ENCODE data around the gene CACNA1D. TPM values are rescaled to one million over a fixed set of nuclear protein-coding genes. Genes with fewer than 3 reads are reported as not detected.

Gene CACNA1D
- total and polyA plus RNA-seq, 2 donors, result 0.57 to 0.66 TPM

DNA sequence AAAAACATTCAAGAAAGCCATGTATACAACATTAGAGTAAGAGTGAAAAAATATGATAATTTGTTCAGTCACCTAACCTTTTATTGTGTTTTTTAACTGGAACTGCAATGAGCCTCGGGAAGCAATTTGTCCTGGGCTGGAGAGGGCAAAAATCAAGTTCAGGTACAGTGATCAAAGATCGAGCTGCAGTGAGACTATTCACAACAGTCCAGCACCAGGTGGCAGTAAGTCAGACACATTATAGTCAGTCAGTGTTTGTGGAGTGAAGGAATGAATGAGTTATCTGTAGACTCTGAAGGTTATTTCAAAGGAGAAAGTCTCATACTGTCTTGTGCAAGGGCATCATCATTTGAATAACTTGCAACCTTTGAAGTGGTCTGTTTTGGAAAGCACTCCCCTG is 235.2 kb downstream of the CACNA1D start:
- Histone ChIP-seq H3K9me3 (ENCODE audit: control insufficient read depth in 2 of 2, insufficient read depth in 1 of 2, low read length in 1 of 2) (no peaks in the 10 kb centered on the region), H3K27ac (ENCODE audit: low read depth in 1 of 2, low read length in 1 of 2) (no peak overlapping the region), H3K4me1 (ENCODE audit: control insufficient read depth in 2 of 2, insufficient read depth in 2 of 2, low read length in 2 of 2) (no peaks in the 10 kb centered on the region), H3K27me3 (ENCODE audit: control insufficient read depth in 2 of 2, insufficient read depth in 1 of 2, low read length in 1 of 2) (no peaks in the 10 kb centered on the region), H3K4me3 (ENCODE audit: low read length in 2 of 2) (no peak overlapping the region), H3K36me3 (ENCODE audit: control insufficient read depth in 2 of 2, insufficient read depth in 2 of 2, low read length in 1 of 2) (no peaks in the 10 kb centered on the region)
- DNase-seq (ENCODE audit: low read depth in 6 of 9, low spot score in 9 of 9), result peak in 1 of 9 donors; percentile 41
- WGBS, result 84% methylated on average over 2 of the region's 2 CpGs

DNA sequence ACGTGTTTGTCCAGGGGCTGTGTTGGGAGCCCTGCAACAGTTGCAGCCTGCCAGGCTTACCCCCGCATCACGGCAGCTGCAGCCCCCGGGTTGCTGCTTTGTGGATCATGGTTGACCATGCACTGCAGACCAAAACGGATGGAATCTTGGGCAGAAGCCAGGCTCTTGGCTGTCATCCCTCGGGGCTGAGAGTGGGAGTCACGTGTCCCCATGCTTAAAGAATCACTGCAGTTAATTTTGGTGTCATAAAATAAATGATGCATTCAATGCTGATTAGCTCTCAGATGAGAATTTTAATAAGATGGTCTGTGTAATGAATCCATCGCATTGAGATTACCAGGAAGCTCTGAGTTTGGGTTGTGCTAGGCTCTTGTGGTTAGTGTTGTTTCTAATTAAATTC is 236.2 kb downstream of the CACNA1D start:
- Histone ChIP-seq H3K4me1 (ENCODE audit: control insufficient read depth in 2 of 2, insufficient read depth in 2 of 2, low read length in 2 of 2) (no peaks in the 10 kb centered on the region), H3K27me3 (ENCODE audit: control insufficient read depth in 2 of 2, insufficient read depth in 1 of 2, low read length in 1 of 2) (no peaks in the 10 kb centered on the region), H3K27ac (ENCODE audit: low read depth in 1 of 2, low read length in 1 of 2) (no peak overlapping the region), H3K36me3 (ENCODE audit: control insufficient read depth in 2 of 2, insufficient read depth in 2 of 2, low read length in 1 of 2) (no peaks in the 10 kb centered on the region), H3K9me3 (ENCODE audit: control insufficient read depth in 2 of 2, insufficient read depth in 1 of 2, low read length in 1 of 2) (no peaks in the 10 kb centered on the region), H3K4me3 (ENCODE audit: low read length in 2 of 2) (no peak overlapping the region)
- 93% methylated on average over 8 of the region's 8 CpGs for WGBS
- DNase-seq (ENCODE audit: low read depth in 6 of 9, low spot score in 9 of 9), result no peak

DNA sequence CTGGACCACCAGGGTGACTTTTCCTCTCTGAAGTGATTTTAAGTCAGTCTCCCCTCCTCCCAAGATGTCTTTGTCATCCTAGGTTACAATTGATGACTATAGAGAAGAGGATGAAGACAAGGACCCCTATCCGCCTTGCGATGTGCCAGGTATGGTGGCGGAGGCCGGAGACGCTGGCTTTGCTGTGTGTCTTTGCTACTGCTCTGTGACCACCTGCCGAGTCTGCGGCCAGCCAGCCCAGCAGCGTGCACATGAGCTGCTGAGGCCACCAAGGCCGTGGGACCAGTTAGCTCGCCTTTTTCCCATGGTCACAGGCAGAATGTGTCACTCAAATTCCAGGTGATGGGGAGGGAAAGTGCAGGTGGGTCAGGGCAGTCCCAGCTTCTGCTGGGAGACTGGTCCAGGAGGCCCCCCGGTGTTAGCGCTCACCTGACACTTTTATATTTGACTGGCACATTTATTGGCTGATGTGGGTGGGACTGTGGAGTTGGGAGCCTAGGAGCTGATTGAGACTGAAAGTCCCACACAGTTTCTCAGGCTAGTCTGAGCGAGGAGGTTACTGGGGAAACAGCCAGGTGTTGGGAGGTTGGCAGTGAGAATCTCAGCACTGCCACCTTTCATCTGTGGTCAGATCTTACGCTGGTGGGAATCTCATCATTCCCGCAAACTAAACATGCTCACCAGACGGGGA is 237.7 kb downstream of the CACNA1D start:
- Histone ChIP-seq H3K27me3 (ENCODE audit: control insufficient read depth in 2 of 2, insufficient read depth in 1 of 2, low read length in 1 of 2) (no peaks in the 10 kb centered on the region), H3K36me3 (ENCODE audit: control insufficient read depth in 2 of 2, insufficient read depth in 2 of 2, low read length in 1 of 2) (no peaks in the 10 kb centered on the region), H3K4me3 (ENCODE audit: low read length in 2 of 2) (no peak overlapping the region), H3K4me1 (ENCODE audit: control insufficient read depth in 2 of 2, insufficient read depth in 2 of 2, low read length in 2 of 2) (no peaks in the 10 kb centered on the region), H3K9me3 (ENCODE audit: control insufficient read depth in 2 of 2, insufficient read depth in 1 of 2, low read length in 1 of 2) (no peaks in the 10 kb centered on the region), H3K27ac (ENCODE audit: low read depth in 1 of 2, low read length in 1 of 2) (no peak overlapping the region)
- no peak for DNase-seq (ENCODE audit: low read depth in 6 of 9, low spot score in 9 of 9)
- WGBS, result 96% methylated on average over 16 of the region's 16 CpGs

DNA sequence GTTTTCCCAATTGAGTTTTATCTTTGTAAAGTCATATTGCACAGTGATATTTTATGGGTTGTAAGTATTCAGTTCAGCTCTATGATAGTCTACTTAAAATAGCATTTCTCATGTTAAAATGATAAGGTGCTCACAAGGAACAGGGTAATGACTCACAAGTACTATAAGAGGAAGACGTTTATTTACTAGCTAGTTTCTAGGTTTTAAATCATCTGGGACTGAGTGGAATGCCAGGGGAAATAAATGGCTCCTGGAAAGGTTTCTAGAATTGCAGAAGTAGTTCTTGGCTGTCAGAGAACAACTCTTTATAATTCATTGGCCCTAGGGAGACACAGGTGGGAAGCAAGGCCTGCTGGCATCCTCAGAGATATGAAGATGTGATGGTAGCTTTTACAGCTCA is 239.0 kb downstream of the CACNA1D start:
- 22% methylated on average over 1 of the region's 1 CpG for WGBS

DNA sequence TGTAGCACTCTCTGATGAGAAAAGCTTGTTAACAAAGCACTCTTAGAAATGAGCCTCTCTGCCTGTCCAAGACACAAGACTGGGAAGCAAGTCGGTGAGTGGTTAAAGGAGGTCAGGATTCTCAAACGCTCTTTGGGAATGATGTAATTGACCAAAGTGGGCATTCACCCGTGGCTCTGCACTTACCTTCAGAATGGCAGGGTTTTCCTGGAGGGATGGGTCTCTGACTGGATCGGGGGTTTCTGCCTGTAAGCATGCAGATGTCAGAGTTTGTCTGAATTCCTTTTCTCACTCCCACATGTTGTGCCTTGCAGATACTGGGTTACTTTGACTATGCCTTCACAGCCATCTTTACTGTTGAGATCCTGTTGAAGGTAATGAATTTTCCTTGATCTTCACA is 245.6 kb downstream of the CACNA1D start:
- H3K9me3 ChIP-seq (ENCODE audit: control insufficient read depth in 2 of 2, insufficient read depth in 1 of 2, low read length in 1 of 2), result no peaks in the 10 kb centered on the region
- H3K4me1 ChIP-seq (ENCODE audit: control insufficient read depth in 2 of 2, insufficient read depth in 2 of 2, low read length in 2 of 2), result peaks cover 0 to 15% of the 10 kb centered on the region in 2 donors
- no peaks in the 10 kb centered on the region for H3K27me3 ChIP-seq (ENCODE audit: control insufficient read depth in 2 of 2, insufficient read depth in 1 of 2, low read length in 1 of 2)
- 95% methylated on average over 4 of the region's 4 CpGs for WGBS
- no peak overlapping the region for H3K27ac ChIP-seq (ENCODE audit: low read depth in 1 of 2, low read length in 1 of 2)
- H3K36me3 ChIP-seq (ENCODE audit: control insufficient read depth in 2 of 2, insufficient read depth in 2 of 2, low read length in 1 of 2), result no peaks in the 10 kb centered on the region
- no peak overlapping the region for H3K4me3 ChIP-seq (ENCODE audit: low read length in 2 of 2)
- no peak for DNase-seq (ENCODE audit: low read depth in 6 of 9, low spot score in 9 of 9)

More for the DNA sequence above, 239.0 kb downstream of the CACNA1D start:
- Histone ChIP-seq H3K36me3 (ENCODE audit: control insufficient read depth in 2 of 2, insufficient read depth in 2 of 2, low read length in 1 of 2) (no peaks in the 10 kb centered on the region), H3K4me1 (ENCODE audit: control insufficient read depth in 2 of 2, insufficient read depth in 2 of 2, low read length in 2 of 2) (no peaks in the 10 kb centered on the region), H3K9me3 (ENCODE audit: control insufficient read depth in 2 of 2, insufficient read depth in 1 of 2, low read length in 1 of 2) (no peaks in the 10 kb centered on the region), H3K27ac (ENCODE audit: low read depth in 1 of 2, low read length in 1 of 2) (no peak overlapping the region), H3K27me3 (ENCODE audit: control insufficient read depth in 2 of 2, insufficient read depth in 1 of 2, low read length in 1 of 2) (no peaks in the 10 kb centered on the region), H3K4me3 (ENCODE audit: low read length in 2 of 2) (no peak overlapping the region)
- no peak for DNase-seq (ENCODE audit: low read depth in 6 of 9, low spot score in 9 of 9)

DNA sequence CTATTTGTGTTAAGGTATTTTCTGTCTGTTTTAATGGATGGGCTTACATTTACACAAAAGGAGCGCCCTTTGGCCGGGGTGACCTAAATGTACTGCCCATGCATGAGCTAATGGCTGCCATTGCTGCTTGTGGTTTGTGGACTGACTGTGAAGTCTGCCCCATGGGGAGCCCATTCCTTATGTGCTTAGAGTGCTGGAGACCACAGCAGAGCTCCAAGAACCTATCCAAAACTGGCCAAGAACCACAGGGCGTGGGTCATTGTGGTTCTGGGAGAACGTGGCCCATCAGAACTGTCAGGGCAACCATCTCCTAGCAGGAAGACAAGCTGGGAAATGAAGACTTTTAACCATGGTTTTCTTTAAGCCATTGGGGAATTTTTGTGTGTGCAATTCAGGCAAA is 246.5 kb downstream of the CACNA1D start:
- no peak for DNase-seq (ENCODE audit: low read depth in 6 of 9, low spot score in 9 of 9)
- H3K27ac ChIP-seq (ENCODE audit: low read depth in 1 of 2, low read length in 1 of 2), result no peak overlapping the region
- H3K27me3 ChIP-seq (ENCODE audit: control insufficient read depth in 2 of 2, insufficient read depth in 1 of 2, low read length in 1 of 2), result no peaks in the 10 kb centered on the region
- no peak overlapping the region for H3K4me3 ChIP-seq (ENCODE audit: low read length in 2 of 2)
- no peaks in the 10 kb centered on the region for H3K9me3 ChIP-seq (ENCODE audit: control insufficient read depth in 2 of 2, insufficient read depth in 1 of 2, low read length in 1 of 2)
- WGBS, result 96% methylated on average over 4 of the region's 4 CpGs
- H3K4me1 ChIP-seq (ENCODE audit: control insufficient read depth in 2 of 2, insufficient read depth in 2 of 2, low read length in 2 of 2), result peaks cover 0 to 15% of the 10 kb centered on the region in 2 donors
- H3K36me3 ChIP-seq (ENCODE audit: control insufficient read depth in 2 of 2, insufficient read depth in 2 of 2, low read length in 1 of 2), result no peaks in the 10 kb centered on the region

DNA sequence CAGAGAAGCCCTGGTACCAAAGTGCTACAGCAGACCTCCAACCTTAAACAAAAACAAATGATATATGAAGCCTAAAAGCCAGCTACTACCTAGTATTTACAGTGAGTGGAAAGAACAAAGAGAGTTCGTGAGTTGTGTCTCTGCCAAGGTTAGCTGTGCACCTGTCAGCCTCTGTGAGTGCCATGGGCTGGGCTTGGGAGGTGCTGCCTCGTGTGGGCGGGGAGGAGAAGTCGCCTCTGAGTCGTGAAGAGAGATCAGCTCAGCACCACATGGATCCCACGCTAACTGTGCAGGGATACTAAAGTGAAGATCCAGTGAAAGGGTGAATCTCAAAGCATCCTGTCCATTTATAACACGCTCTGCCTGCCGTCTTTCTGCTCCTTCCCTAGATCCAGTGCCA is 249.9 kb downstream of the CACNA1D start:
- peak in 6 of 9 donors; percentile 16 to 79 (median 49) for DNase-seq (ENCODE audit: low read depth in 6 of 9, low spot score in 9 of 9)
- Histone ChIP-seq H3K36me3 (ENCODE audit: control insufficient read depth in 2 of 2, insufficient read depth in 2 of 2, low read length in 1 of 2) (no peaks in the 10 kb centered on the region), H3K27ac (ENCODE audit: low read depth in 1 of 2, low read length in 1 of 2) (peak overlapping the region in 1 of 2 donors; percentile 20), H3K4me3 (ENCODE audit: low read length in 2 of 2) (no peak overlapping the region), H3K9me3 (ENCODE audit: control insufficient read depth in 2 of 2, insufficient read depth in 1 of 2, low read length in 1 of 2) (no peaks in the 10 kb centered on the region), H3K27me3 (ENCODE audit: control insufficient read depth in 2 of 2, insufficient read depth in 1 of 2, low read length in 1 of 2) (no peaks in the 10 kb centered on the region), H3K4me1 (ENCODE audit: control insufficient read depth in 2 of 2, insufficient read depth in 2 of 2, low read length in 2 of 2) (peaks cover 0 to 15% of the 10 kb centered on the region in 2 donors)
- 68% methylated on average over 8 of the region's 8 CpGs for WGBS

DNA sequence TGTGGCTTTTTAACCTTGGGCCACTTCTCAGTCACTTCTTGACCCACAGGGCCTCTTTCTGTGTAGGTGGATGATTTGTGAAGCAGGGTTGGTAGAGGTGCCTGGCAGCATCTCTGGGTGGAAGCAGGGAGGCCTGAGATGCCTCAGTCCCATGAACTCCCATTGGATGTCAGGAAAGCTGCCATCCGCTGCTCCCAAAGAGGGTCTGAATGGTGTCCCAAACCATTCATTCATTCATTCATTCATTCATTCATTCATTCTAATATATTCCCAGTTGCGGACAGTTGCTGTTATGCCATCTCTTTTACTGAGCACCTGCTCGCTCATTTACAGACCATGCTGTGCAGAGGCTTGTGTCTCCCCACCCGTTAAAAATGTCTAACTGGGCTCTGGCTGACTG is 253.1 kb downstream of the CACNA1D start:
- Histone ChIP-seq H3K9me3 (ENCODE audit: control insufficient read depth in 2 of 2, insufficient read depth in 1 of 2, low read length in 1 of 2) (peaks cover 0 to 3% of the 10 kb centered on the region in 2 donors), H3K27me3 (ENCODE audit: control insufficient read depth in 2 of 2, insufficient read depth in 1 of 2, low read length in 1 of 2) (no peaks in the 10 kb centered on the region), H3K4me1 (ENCODE audit: control insufficient read depth in 2 of 2, insufficient read depth in 2 of 2, low read length in 2 of 2) (peaks cover 0 to 15% of the 10 kb centered on the region in 2 donors), H3K36me3 (ENCODE audit: control insufficient read depth in 2 of 2, insufficient read depth in 2 of 2, low read length in 1 of 2) (no peaks in the 10 kb centered on the region), H3K27ac (ENCODE audit: low read depth in 1 of 2, low read length in 1 of 2) (no peak overlapping the region), H3K4me3 (ENCODE audit: low read length in 2 of 2) (no peak overlapping the region)
- WGBS, result 97% methylated on average over 4 of the region's 4 CpGs
- no peak for DNase-seq (ENCODE audit: low read depth in 6 of 9, low spot score in 9 of 9)

DNA sequence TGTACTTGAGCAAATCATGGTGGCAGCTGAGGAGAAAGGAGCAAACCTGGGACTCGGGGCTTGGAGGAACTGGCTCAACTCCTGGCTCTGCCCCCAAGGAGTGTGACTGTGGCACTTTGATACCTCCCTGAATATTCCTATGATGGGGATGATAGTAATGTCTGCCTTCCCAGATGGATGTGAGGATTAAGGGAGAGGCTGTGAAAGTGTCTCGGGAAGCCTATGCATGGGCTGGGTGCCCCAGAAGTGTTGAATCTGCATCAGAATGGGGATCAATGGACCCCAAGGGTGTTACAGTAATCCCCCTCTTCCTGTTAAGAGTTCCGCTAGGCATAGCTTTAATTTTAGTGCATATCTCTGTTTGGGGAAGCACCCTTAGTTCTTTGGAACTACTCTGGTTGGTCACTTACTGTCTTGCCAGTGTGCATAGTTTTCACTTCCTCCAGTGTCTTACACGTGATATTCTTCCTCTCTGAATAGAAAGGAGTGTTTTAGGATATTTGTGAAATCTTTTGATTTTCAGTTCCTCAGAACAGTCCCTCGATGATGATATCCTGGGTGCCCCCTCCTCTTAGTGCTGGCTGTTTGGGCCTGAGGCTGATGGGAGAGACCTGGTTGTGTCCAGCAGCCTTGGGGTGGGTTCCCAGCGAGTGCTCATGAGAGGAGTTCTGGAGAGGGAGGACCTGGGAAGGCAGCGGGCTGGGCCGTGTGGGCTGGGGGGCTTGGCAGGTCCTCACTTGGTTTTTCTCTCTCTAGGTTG is 254.3 kb downstream of the CACNA1D start:
- H3K27me3 ChIP-seq (ENCODE audit: control insufficient read depth in 2 of 2, insufficient read depth in 1 of 2, low read length in 1 of 2), result no peaks in the 10 kb centered on the region
- no peak overlapping the region for H3K4me3 ChIP-seq (ENCODE audit: low read length in 2 of 2)
- no peak for DNase-seq (ENCODE audit: low read depth in 6 of 9, low spot score in 9 of 9)
- H3K4me1 ChIP-seq (ENCODE audit: control insufficient read depth in 2 of 2, insufficient read depth in 2 of 2, low read length in 2 of 2), result peaks cover 5 to 20% of the 10 kb centered on the region in 2 donors
- H3K9me3 ChIP-seq (ENCODE audit: control insufficient read depth in 2 of 2, insufficient read depth in 1 of 2, low read length in 1 of 2), result peaks cover 0 to 3% of the 10 kb centered on the region in 2 donors
- 85% methylated on average over 8 of the region's 8 CpGs for WGBS
- no peaks in the 10 kb centered on the region for H3K36me3 ChIP-seq (ENCODE audit: control insufficient read depth in 2 of 2, insufficient read depth in 2 of 2, low read length in 1 of 2)
- H3K27ac ChIP-seq (ENCODE audit: low read depth in 1 of 2, low read length in 1 of 2), result no peak overlapping the region
